ENCODE data around the gene GSTM3. TPM values are rescaled to one million over a fixed set of nuclear protein-coding genes. Genes with fewer than 3 reads are reported as not detected.
"Not testable (repeated sequence)": the region's sequence is repeated elsewhere in the genome, so short reads cannot be mapped to it uniquely, and the experiment has no call there.

Gene GSTM3
- total and polyA plus RNA-seq, 2 experiments from 2014 or later: 30.0 to 75.2 TPM

DNA sequence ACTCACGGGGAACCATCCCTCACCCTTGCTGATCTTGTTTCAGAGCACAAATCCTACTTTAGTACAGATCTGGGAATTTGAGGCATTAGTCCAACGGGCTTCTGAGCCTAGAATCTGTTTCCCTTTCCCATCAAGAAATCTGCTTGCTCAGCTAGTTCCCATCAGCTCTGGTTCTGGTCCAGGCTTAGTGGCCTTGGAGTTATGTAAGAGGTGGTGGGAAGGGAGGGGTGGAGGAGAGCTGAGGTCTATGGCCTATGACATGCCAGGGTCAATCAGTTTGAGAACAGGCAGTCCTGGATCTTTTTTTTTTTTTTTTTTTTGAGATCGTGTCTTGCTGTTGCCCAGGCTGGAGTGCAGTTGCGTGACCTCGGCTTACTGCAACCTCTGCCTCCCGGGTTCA, 49.1 kb downstream of the GSTM3 start:
- Histone ChIP-seq H3K36me3 (ENCODE audit: low read depth) (no peaks in the 10 kb centered on the region), H3K27ac (no peak overlapping the region), H3K9me2 (ENCODE audit: insufficient read depth) (no peaks in the 10 kb centered on the region), H3K9ac (no peak overlapping the region), H3F3A (ENCODE audit: insufficient read depth) (no peaks in the 10 kb centered on the region), H3K27me3 (replicated peaks; ENCODE audit: insufficient read depth) (no peaks in the 10 kb centered on the region), H3K9me3 (ENCODE audit: low read depth) (no peaks in the 10 kb centered on the region), H3K4me3 (no peak overlapping the region), H3K4me1 (ENCODE audit: insufficient read depth) (no peaks in the 10 kb centered on the region), H4K20me1 (ENCODE audit: insufficient read depth) (no peaks in the 10 kb centered on the region), H3K79me2 (ENCODE audit: insufficient read depth) (no peaks in the 10 kb centered on the region), H2AFZ (no peak overlapping the region), H3K4me2 (ENCODE audit: unreplicated experiment) (no peak overlapping the region)
- TF ChIP-seq EZH2phosphoT487 (IDR thresholded peaks at IDR 0.05; ENCODE audit: insufficient read depth, low read depth): no peak
- no peak for TF ChIP-seq EZH2 (IDR thresholded peaks at IDR 0.05; ENCODE audit: insufficient read depth, poor library complexity, severe bottlenecking)
- in situ Hi-C loops (cut with MboI): no loop called here
- WGBS, 2 experiments (ENCODE audit: low coverage in 1 of 2, low lambda C conversion rate in 2 of 2, missing lambda C conversion rate in 2 of 2): no CpG with 5 or more reads among the region's 6 CpGs
- no peak for DNase-seq

DNA sequence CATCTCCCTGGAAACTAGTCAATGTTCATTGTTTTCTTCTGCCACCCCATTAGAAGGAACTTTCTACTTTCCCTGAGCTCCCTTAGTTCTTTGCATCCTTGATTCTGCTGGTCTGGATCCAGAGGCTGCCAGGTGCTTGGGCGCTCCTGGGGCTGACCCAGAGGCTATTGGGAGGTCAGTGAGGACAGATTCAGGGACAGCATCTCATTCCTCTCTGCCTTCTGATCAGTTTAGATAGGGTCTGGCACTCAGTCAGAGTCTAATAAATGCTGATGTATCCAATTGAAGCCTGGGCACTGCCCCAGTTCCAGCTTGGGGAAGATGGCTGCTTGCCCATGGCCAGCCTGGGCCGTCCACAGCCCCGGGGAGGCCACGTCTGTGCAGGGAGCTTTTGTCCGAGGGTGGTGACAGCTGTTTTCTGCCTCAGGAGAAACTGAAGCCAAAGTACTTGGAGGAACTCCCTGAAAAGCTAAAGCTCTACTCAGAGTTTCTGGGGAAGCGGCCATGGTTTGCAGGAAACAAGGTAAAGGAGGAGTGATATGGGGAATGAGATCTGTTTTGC, 50.9 kb downstream of the GSTM3 start:
- Histone ChIP-seq H3K9me3 (ENCODE audit: low read depth) (no peaks in the 10 kb centered on the region), H3K36me3 (ENCODE audit: low read depth) (no peaks in the 10 kb centered on the region), H3K9ac (no peak overlapping the region), H3K27me3 (replicated peaks; ENCODE audit: insufficient read depth) (no peaks in the 10 kb centered on the region), H3K4me1 (ENCODE audit: insufficient read depth) (no peaks in the 10 kb centered on the region), H2AFZ (no peak overlapping the region), H3K4me3 (no peak overlapping the region), H3K27ac (no peak overlapping the region), H3F3A (ENCODE audit: insufficient read depth) (no peaks in the 10 kb centered on the region), H3K4me2 (ENCODE audit: unreplicated experiment) (no peak overlapping the region), H3K9me2 (ENCODE audit: insufficient read depth) (no peaks in the 10 kb centered on the region), H4K20me1 (ENCODE audit: insufficient read depth) (no peaks in the 10 kb centered on the region), H3K79me2 (ENCODE audit: insufficient read depth) (no peaks in the 10 kb centered on the region)
- TF ChIP-seq EZH2phosphoT487 (IDR thresholded peaks at IDR 0.05; ENCODE audit: insufficient read depth, low read depth) (no peak), EZH2 (IDR thresholded peaks at IDR 0.05; ENCODE audit: insufficient read depth, poor library complexity, severe bottlenecking) (no peak)
- no CpG with 5 or more reads among the region's 6 CpGs for WGBS, 2 experiments (ENCODE audit: low coverage in 1 of 2, low lambda C conversion rate in 2 of 2, missing lambda C conversion rate in 2 of 2)
- no peak for DNase-seq
- in situ Hi-C loops (cut with MboI): no loop called here

DNA sequence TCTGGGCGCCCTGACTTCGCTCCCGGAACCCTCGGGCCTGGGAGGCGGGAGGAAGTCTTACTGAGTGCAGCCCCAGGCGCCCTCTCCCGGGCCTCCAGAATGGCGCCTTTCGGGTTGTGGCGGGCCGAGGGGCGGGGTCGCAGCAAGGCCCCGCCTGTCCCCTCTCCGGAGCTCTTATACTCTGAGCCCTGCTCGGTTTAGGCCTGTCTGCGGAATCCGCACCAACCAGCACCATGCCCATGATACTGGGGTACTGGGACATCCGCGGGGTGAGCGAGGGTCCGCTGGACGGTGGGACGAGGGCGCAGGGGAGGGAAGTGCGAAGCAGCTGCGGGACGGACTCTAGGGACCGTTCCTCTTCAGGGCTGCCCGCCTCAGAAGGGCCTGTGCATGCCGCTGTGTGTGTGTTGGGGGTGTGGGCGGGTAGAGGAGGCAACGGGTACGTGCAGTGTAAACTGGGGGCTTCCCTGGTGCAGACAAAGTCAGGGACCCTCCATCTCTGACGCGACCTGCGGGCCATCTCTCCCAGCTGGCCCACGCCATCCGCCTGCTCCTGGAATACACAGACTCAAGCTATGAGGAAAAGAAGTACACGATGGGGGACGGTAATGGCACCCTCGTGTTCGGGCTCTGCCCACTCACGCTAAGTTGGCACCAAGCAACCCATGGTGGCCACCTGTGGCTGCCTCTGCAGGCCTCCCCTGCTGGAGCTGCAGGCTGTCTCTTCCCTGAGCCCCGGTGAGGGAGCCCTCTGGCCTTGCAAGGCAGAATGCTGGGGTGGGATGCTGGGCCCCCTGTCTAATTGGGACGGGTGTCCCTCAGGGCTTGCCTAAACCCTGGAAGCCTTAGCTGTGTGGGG, 53.0 kb downstream of the GSTM3 start, which contains the start of gene GSTM1:
GSTM1 (plus strand) TSS at position 177 of the 859 bp plus-strand sequence; CDS start at position 234, 57 bp downstream.
- Histone ChIP-seq H3K9ac (no peak within 1 kb of the TSS), H3K4me3 (no peak within 1 kb of the TSS)

GRCh38 chr1:109687109-109687508, 53.7 kb downstream of the GSTM3 start:
- H3K9me3 ChIP-seq (ENCODE audit: low read depth); H3K9me2 ChIP-seq (ENCODE audit: insufficient read depth); DNase-seq; H4K20me1 ChIP-seq (ENCODE audit: insufficient read depth); H2AFZ ChIP-seq; H3K27me3 ChIP-seq (replicated peaks; ENCODE audit: insufficient read depth); H3K4me2 ChIP-seq (ENCODE audit: unreplicated experiment); H3K27ac ChIP-seq; H3K36me3 ChIP-seq (ENCODE audit: low read depth); H3K4me1 ChIP-seq (ENCODE audit: insufficient read depth); in situ Hi-C loops (cut with MboI); H3K79me2 ChIP-seq (ENCODE audit: insufficient read depth); H3K4me3 ChIP-seq; H3F3A ChIP-seq (ENCODE audit: insufficient read depth); H3K9ac ChIP-seq: not testable (repeated sequence)
- WGBS, 2 experiments (ENCODE audit: low coverage in 1 of 2, low lambda C conversion rate in 2 of 2, missing lambda C conversion rate in 2 of 2): 10 to 27% methylated on average over 3 of the region's 11 CpGs

More for the DNA sequence above, 53.0 kb downstream of the GSTM3 start, which contains the start of gene GSTM1:
- Histone ChIP-seq H3K9me3 (ENCODE audit: low read depth) (no peaks in the 10 kb centered on the region), H3K36me3 (ENCODE audit: low read depth) (no peaks in the 10 kb centered on the region), H3K9me2 (ENCODE audit: insufficient read depth) (no peaks in the 10 kb centered on the region), H4K20me1 (ENCODE audit: insufficient read depth) (no peaks in the 10 kb centered on the region), H3K4me2 (ENCODE audit: unreplicated experiment) (no peak within 1 kb of the TSS), H3K27me3 (replicated peaks; ENCODE audit: insufficient read depth) (no peaks in the 10 kb centered on the region), H3K27ac (no peak within 1 kb of the TSS), H3K79me2 (ENCODE audit: insufficient read depth) (no peaks in the 10 kb centered on the region), H2AFZ (no peak within 1 kb of the TSS), H3F3A (ENCODE audit: insufficient read depth) (no peaks in the 10 kb centered on the region), H3K4me1 (ENCODE audit: insufficient read depth) (no peaks in the 10 kb centered on the region)
- TF ChIP-seq EZH2 (IDR thresholded peaks at IDR 0.05; ENCODE audit: insufficient read depth, poor library complexity, severe bottlenecking) (no peak), EZH2phosphoT487 (IDR thresholded peaks at IDR 0.05; ENCODE audit: insufficient read depth, low read depth) (no peak)
- in situ Hi-C loops (cut with MboI): no loop called here
- WGBS, 2 experiments (ENCODE audit: low coverage in 1 of 2, low lambda C conversion rate in 2 of 2, missing lambda C conversion rate in 2 of 2): no CpG with 5 or more reads among the region's 46 CpGs
- no peak for DNase-seq

DNA sequence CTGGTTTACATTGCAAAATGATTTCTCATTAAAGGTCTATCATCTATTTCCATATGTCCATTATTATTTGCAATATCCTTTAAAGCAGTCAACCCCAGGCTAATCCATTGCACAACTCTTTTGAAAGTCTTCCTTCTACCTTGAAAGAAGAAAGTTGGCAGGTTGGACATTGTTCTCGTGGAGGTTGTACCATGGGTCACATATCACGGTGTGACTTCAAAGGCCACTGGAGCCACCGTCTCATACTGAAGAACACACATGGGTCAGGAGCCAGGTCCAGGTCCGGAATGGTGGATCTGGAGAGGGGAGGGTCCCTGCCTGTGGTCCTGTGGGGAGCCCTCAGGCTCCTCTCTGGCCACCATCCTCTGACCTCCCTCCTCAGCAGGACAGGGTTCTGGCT, 54.9 kb downstream of the GSTM3 start:
- in situ Hi-C loops (cut with MboI); H3F3A ChIP-seq (ENCODE audit: insufficient read depth); H2AFZ ChIP-seq; H3K4me2 ChIP-seq (ENCODE audit: unreplicated experiment); H3K4me3 ChIP-seq; H3K9me3 ChIP-seq (ENCODE audit: low read depth); H3K27me3 ChIP-seq (replicated peaks; ENCODE audit: insufficient read depth); H4K20me1 ChIP-seq (ENCODE audit: insufficient read depth); DNase-seq; H3K9ac ChIP-seq; H3K27ac ChIP-seq; H3K36me3 ChIP-seq (ENCODE audit: low read depth); H3K4me1 ChIP-seq (ENCODE audit: insufficient read depth); H3K9me2 ChIP-seq (ENCODE audit: insufficient read depth); H3K79me2 ChIP-seq (ENCODE audit: insufficient read depth): not testable (repeated sequence)
- no CpG with 5 or more reads among the region's 4 CpGs for WGBS, 2 experiments (ENCODE audit: low coverage in 1 of 2, low lambda C conversion rate in 2 of 2, missing lambda C conversion rate in 2 of 2)

- no CpG with 5 or more reads among the region's 1 CpG for WGBS, 2 experiments (ENCODE audit: low coverage in 1 of 2, low lambda C conversion rate in 2 of 2, missing lambda C conversion rate in 2 of 2)
- H3K4me1 ChIP-seq (ENCODE audit: insufficient read depth); DNase-seq; H3K79me2 ChIP-seq (ENCODE audit: insufficient read depth); in situ Hi-C loops (cut with MboI); H3K4me3 ChIP-seq; H3K36me3 ChIP-seq (ENCODE audit: low read depth); H3F3A ChIP-seq (ENCODE audit: insufficient read depth); H3K4me2 ChIP-seq (ENCODE audit: unreplicated experiment); H3K27ac ChIP-seq; H2AFZ ChIP-seq; H4K20me1 ChIP-seq (ENCODE audit: insufficient read depth); H3K27me3 ChIP-seq (replicated peaks; ENCODE audit: insufficient read depth); H3K9me2 ChIP-seq (ENCODE audit: insufficient read depth); H3K9ac ChIP-seq; H3K9me3 ChIP-seq (ENCODE audit: low read depth): not testable (repeated sequence)
These were observed 55.4 kb downstream of the GSTM3 start for GRCh38 chr1:109685399-109685798.

DNA sequence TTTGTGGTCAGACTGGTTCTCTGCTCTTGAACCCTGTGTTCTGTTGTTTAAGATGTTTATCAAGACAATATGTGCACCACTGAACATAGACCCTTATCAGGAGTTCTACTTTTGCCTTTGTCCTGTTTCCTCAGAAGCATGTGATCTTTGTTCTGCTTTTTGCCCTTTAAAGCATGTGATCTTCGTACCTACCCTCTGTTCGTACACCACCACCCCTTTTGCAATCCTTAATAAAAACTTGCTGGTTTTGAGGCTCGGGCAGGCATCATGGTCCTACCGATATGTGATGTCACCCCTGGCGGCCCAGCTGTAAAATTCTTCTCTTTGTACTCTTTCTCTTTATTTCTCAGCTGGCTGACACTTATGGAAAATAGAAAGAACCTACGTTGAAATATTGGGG, 56.1 kb downstream of the GSTM3 start:
- H3K4me2 ChIP-seq (ENCODE audit: unreplicated experiment); H3K9ac ChIP-seq; H3K4me3 ChIP-seq; H3K4me1 ChIP-seq (ENCODE audit: insufficient read depth); H3F3A ChIP-seq (ENCODE audit: insufficient read depth); H3K9me3 ChIP-seq (ENCODE audit: low read depth); H3K27me3 ChIP-seq (replicated peaks; ENCODE audit: insufficient read depth); in situ Hi-C loops (cut with MboI); H3K9me2 ChIP-seq (ENCODE audit: insufficient read depth); H3K27ac ChIP-seq; H4K20me1 ChIP-seq (ENCODE audit: insufficient read depth); H3K79me2 ChIP-seq (ENCODE audit: insufficient read depth); H2AFZ ChIP-seq; H3K36me3 ChIP-seq (ENCODE audit: low read depth); DNase-seq: not testable (repeated sequence)
- WGBS, 2 experiments (ENCODE audit: low coverage in 1 of 2, low lambda C conversion rate in 2 of 2, missing lambda C conversion rate in 2 of 2): no CpG with 5 or more reads among the region's 6 CpGs
